HEK293 (cell line): ENCODE results near the gene CASK.

Experiments used
- CTCF ChIA-PET: fragments of 350-600 bp; formaldehyde crosslinking; extraction: SDS; loops from one replicate; lab custom pipeline; 2021; ENCODE audit warnings: antibody characterized with exemption; lab: Yijun Ruan, JAX
- POLR2A ChIA-PET: fragments of 300-600 bp; formaldehyde crosslinking; extraction: SDS; loops from one replicate; lab custom pipeline; 2020; ENCODE audit warnings: antibody characterized with exemption, inconsistent platforms; lab: Yijun Ruan, JAX
- H3K27ac ChIP-seq: fragments of 200-500 bp; sonication (Bioruptor generic); 2 replicates; pipeline ENCODE4 v1.5.1; 2014; ENCODE audit warnings: low read depth, low read length, control low read depth, inconsistent platforms; ENCODE audit errors: extremely low read depth
- H3K36me3 ChIP-seq, 2 experiments: fragments of 200-500 bp in 1 of 2; sonication (Bioruptor generic) in 1 of 2; 1 replicate in 1 of 2; 2 replicates in 1 of 2; pipeline ENCODE4 v1.5.1; 2014 to 2017; ENCODE audit warnings: inconsistent platforms in 2 of 2, low read length in 2 of 2; ENCODE audit not compliant: control insufficient read depth in 2 of 2, insufficient read depth in 1 of 2
- H3K4me1 ChIP-seq: fragments of 200-500 bp; sonication (Bioruptor generic); 2 replicates; pipeline ENCODE4 v1.5.1; 2014; ENCODE audit warnings: mild to moderate bottlenecking, low read length, inconsistent platforms; ENCODE audit not compliant: control insufficient read depth, insufficient read depth
- H3K4me3 ChIP-seq: 2 replicates; pipeline ENCODE4 v1.5.1; 2011; ENCODE audit warnings: low read depth, mild to moderate bottlenecking, control low read depth, low read length, moderate library complexity
- H3K9me3 ChIP-seq: fragments of 200-500 bp; sonication (Bioruptor generic); 2 replicates; pipeline ENCODE4 v1.5.1; 2014; ENCODE audit warnings: low read depth, low read length, inconsistent platforms; ENCODE audit not compliant: control insufficient read depth, insufficient read depth
- AEBP2 ChIP-seq: fragments of 450-650 bp; formaldehyde crosslinking; IDR thresholded peaks from 2 replicates; pipeline ENCODE4 v1.5.1; 2016; ENCODE audit warnings: missing biosample characterization, missing genetic modification characterization, borderline replicate concordance
- HIC1 ChIP-seq: fragments of 450-650 bp; formaldehyde crosslinking; IDR thresholded peaks from 2 replicates; pipeline ENCODE4 v1.5.1; 2016; ENCODE audit warnings: missing biosample characterization, missing genetic modification characterization
- KLF16 ChIP-seq: fragments of 450-650 bp; formaldehyde crosslinking; IDR thresholded peaks from 2 replicates; pipeline ENCODE4 v1.5.1; 2017; ENCODE audit warnings: missing biosample characterization, missing genetic modification characterization
- KLF9 ChIP-seq: fragments of 450-650 bp; formaldehyde crosslinking; IDR thresholded peaks from 2 replicates; pipeline ENCODE4 v1.5.1; 2016; ENCODE audit warnings: missing biosample characterization, missing genetic modification characterization, low read depth
- OSR2 ChIP-seq: fragments of 450-650 bp; formaldehyde crosslinking; IDR thresholded peaks from 2 replicates; pipeline ENCODE4 v1.5.1; 2016; ENCODE audit warnings: missing biosample characterization, missing genetic modification characterization
- PBX3 ChIP-seq: sonication (generic); formaldehyde crosslinking; IDR thresholded peaks from 2 replicates; pipeline ENCODE4 v1.8.1; 2022; ENCODE audit warnings: mild to moderate bottlenecking, moderate library complexity, missing genetic modification reagents
- PRDM6 ChIP-seq: fragments of 450-650 bp; formaldehyde crosslinking; IDR thresholded peaks from 2 replicates; pipeline ENCODE4 v1.5.1; 2017; ENCODE audit warnings: missing biosample characterization, missing genetic modification characterization
- YY1 ChIP-seq: fragments of 450-650 bp; formaldehyde crosslinking; IDR thresholded peaks from 2 replicates; pipeline ENCODE4 v1.5.1; 2018; ENCODE audit warnings: missing biosample characterization, missing genetic modification characterization
- ZBTB10 ChIP-seq: fragments of 450-650 bp; formaldehyde crosslinking; IDR thresholded peaks from 2 replicates; pipeline ENCODE4 v1.5.1; 2016; ENCODE audit warnings: missing biosample characterization, missing genetic modification characterization
- ZNF112 ChIP-seq: fragments of 450-650 bp; formaldehyde crosslinking; IDR thresholded peaks from 2 replicates; pipeline ENCODE4 v1.5.0; 2017; ENCODE audit warnings: missing biosample characterization, missing genetic modification characterization
- ZNF175 ChIP-seq: fragments of 450-650 bp; formaldehyde crosslinking; IDR thresholded peaks from 2 replicates; pipeline ENCODE4 v1.5.1; 2016; ENCODE audit warnings: missing biosample characterization, missing genetic modification characterization
- ZNF223 ChIP-seq: fragments of 450-650 bp; formaldehyde crosslinking; IDR thresholded peaks from 2 replicates; pipeline ENCODE4 v1.5.1; 2016; ENCODE audit warnings: missing biosample characterization, missing genetic modification characterization
- ZNF266 ChIP-seq: fragments of 450-650 bp; formaldehyde crosslinking; IDR thresholded peaks from 2 replicates; pipeline ENCODE4 v1.5.1; 2016; ENCODE audit warnings: missing biosample characterization, missing genetic modification characterization, low read depth
- ZNF391 ChIP-seq: fragments of 450-650 bp; formaldehyde crosslinking; IDR thresholded peaks from 2 replicates; pipeline ENCODE4 v1.5.1; 2016; ENCODE audit warnings: low read depth, missing biosample characterization, missing genetic modification characterization, borderline replicate concordance
- ZNF398 ChIP-seq: fragments of 450-650 bp; formaldehyde crosslinking; IDR thresholded peaks from 2 replicates; pipeline ENCODE4 v1.5.1; 2017; ENCODE audit warnings: missing biosample characterization, missing genetic modification characterization
- ZNF404 ChIP-seq: fragments of 450-650 bp; formaldehyde crosslinking; IDR thresholded peaks from 2 replicates; pipeline ENCODE4 v1.5.1; 2017; ENCODE audit warnings: missing biosample characterization, missing genetic modification characterization
- ZNF48 ChIP-seq: fragments of 450-650 bp; formaldehyde crosslinking; IDR thresholded peaks from 2 replicates; pipeline ENCODE4 v1.5.1; 2016; ENCODE audit warnings: missing biosample characterization, missing genetic modification characterization
- ZNF530 ChIP-seq: fragments of 450-650 bp; formaldehyde crosslinking; IDR thresholded peaks from 2 replicates; pipeline ENCODE4 v1.5.1; 2016; ENCODE audit warnings: low read depth, missing biosample characterization, missing genetic modification characterization
- ZNF571 ChIP-seq: fragments of 450-650 bp; formaldehyde crosslinking; IDR thresholded peaks from 2 replicates; pipeline ENCODE4 v1.5.0; 2017; ENCODE audit warnings: missing biosample characterization, missing genetic modification characterization
- ZNF624 ChIP-seq: fragments of 450-650 bp; formaldehyde crosslinking; IDR thresholded peaks from 2 replicates; pipeline ENCODE4 v1.5.1; 2017; ENCODE audit warnings: missing biosample characterization, missing genetic modification characterization
- ZNF701 ChIP-seq: fragments of 450-650 bp; formaldehyde crosslinking; IDR thresholded peaks from 2 replicates; pipeline ENCODE4 v1.5.1; 2016; ENCODE audit warnings: missing biosample characterization, missing genetic modification characterization
- ZNF707 ChIP-seq: fragments of 450-650 bp; formaldehyde crosslinking; IDR thresholded peaks from 2 replicates; pipeline ENCODE4 v1.5.1; 2016; ENCODE audit warnings: missing biosample characterization, missing genetic modification characterization
- ZNF837 ChIP-seq: fragments of 450-650 bp; formaldehyde crosslinking; IDR thresholded peaks from 2 replicates; pipeline ENCODE4 v1.5.1; 2016; ENCODE audit warnings: missing biosample characterization, missing genetic modification characterization
- ZSCAN23 ChIP-seq: fragments of 450-650 bp; formaldehyde crosslinking; IDR thresholded peaks from 2 replicates; pipeline ENCODE4 v1.5.1; 2016; ENCODE audit warnings: missing biosample characterization, missing genetic modification characterization

The CASK gene

GRCh38 chrX:41711021-41711667 is 212.2 kb downstream of the CASK start:
- POLR2A ChIA-PET = no interaction called here
- Histone ChIP-seq H3K36me3 (no peaks in the 10 kb centered on the region), H3K4me3 (no peak overlapping the region), H3K4me1 (no peaks in the 10 kb centered on the region), H3K9me3 (no peaks in the 10 kb centered on the region), H3K27ac (no peak overlapping the region)
- TF ChIP-seq ZNF701 (tag by site-specific recombination) (no peak), PRDM6 (tag by site-specific recombination) (no peak), ZNF404 (tag by site-specific recombination) (no peak), ZNF175 (no peak), ZSCAN23 (tag by site-specific recombination) (no peak), OSR2 (tag by site-specific recombination) (no peak), ZNF530 (tag by site-specific recombination) (no peak), ZNF223 (tag by site-specific recombination) (no peak), ZNF837 (tag by site-specific recombination) (no peak), ZNF398 (tag by site-specific recombination) (no peak), ZNF624 (tag by site-specific recombination) (no peak), ZBTB10 (tag by site-specific recombination) (no peak), ZNF48 (tag by site-specific recombination) (no peak), KLF9 (tag by site-specific recombination) (no peak), ZNF391 (tag by site-specific recombination) (no peak), PBX3 (CRISPR knock-in tag) (no peak)
- CTCF ChIA-PET = no interaction called here

GRCh38 chrX:41708486-41708885 is 214.9 kb downstream of the CASK start:
- no peaks in the 10 kb centered on the region for H3K4me1 ChIP-seq
- TF ChIP-seq ZNF112 (tag by site-specific recombination) (no peak), YY1 (tag by site-specific recombination) (no peak), HIC1 (tag by site-specific recombination) (no peak), ZNF571 (no peak), KLF16 (tag by site-specific recombination) (no peak), KLF9 (tag by site-specific recombination) (no peak), ZNF707 (tag by site-specific recombination) (no peak), ZNF266 (no peak), AEBP2 (tag by site-specific recombination) (no peak)

More at GRCh38 chrX:41708486-41708885, 214.9 kb downstream of the CASK start:
- POLR2A ChIA-PET = no interaction called here
- H3K27ac ChIP-seq = no peak overlapping the region
- CTCF ChIA-PET = interaction anchor here (0.5 to 1.5 kb wide), 6 partner anchors 10 to 356 kb away, joined by 3 to 6 read pairs (median 4); no protein-coding TSS in a partner anchor
- H3K36me3 ChIP-seq = no peaks in the 10 kb centered on the region
- H3K9me3 ChIP-seq = no peaks in the 10 kb centered on the region
- H3K4me3 ChIP-seq = no peak overlapping the region
